Activated T-helper 1 cell treated with anti-CD3 and anti-CD28 coated beads, Interleukin-2, amount 50 U/mL, for 16 hours (primary cell): ENCODE measurements around the gene CHKA.

Experiments
- DNase-seq, 2 donors: peaks; one replicate each; pipeline ENCODE4 v3.0.0-alpha.2; 2020; ENCODE audit warnings: low read depth in 1 of 2, low spot score in 1 of 2

The CHKA gene

DNA sequence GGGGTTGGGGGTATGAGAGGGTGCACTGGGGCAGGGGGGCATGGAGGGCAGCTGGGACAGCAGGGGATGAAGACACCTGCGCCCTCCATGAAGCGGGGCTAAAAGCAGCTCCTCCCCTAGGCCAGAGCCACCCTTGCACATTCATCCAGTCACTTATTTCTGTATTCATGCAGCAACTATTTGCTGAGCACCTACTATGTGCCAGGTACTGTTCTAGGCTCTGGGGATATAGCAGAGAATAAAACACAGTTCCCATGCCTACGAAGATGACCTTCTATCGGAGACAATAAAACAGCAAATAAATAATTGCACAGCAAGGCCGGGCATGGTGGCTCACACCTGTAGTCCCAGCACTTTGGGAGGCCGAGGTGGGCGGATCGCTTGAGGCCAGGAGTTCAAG lies 105.7 kb downstream of the CHKA start:
- DNase-seq: no peak

DNA sequence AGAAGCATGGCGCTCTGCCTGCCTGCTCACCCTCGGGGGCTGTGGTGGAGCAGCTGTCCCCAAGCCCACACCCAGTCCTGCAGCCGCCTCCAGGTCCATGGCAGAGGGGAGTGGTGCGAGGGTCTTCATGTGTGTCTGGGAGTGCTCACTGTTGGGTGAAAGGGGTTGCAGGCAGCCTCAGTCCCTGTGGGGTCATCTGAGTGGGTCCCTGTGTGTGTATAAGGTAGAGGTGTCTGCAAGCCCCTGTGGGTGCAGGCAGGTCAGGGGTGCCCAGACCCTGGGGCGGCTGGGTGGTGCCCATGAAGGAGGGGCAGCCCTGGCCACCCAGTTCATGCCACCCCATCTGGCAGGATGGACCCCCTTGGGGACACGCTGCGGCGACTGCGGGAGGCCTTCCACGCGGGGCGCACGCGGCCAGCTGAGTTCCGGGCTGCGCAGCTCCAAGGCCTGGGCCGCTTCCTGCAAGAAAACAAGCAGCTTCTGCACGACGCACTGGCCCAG lies 106.2 kb downstream of the CHKA start:
- DNase-seq: no peak

DNA sequence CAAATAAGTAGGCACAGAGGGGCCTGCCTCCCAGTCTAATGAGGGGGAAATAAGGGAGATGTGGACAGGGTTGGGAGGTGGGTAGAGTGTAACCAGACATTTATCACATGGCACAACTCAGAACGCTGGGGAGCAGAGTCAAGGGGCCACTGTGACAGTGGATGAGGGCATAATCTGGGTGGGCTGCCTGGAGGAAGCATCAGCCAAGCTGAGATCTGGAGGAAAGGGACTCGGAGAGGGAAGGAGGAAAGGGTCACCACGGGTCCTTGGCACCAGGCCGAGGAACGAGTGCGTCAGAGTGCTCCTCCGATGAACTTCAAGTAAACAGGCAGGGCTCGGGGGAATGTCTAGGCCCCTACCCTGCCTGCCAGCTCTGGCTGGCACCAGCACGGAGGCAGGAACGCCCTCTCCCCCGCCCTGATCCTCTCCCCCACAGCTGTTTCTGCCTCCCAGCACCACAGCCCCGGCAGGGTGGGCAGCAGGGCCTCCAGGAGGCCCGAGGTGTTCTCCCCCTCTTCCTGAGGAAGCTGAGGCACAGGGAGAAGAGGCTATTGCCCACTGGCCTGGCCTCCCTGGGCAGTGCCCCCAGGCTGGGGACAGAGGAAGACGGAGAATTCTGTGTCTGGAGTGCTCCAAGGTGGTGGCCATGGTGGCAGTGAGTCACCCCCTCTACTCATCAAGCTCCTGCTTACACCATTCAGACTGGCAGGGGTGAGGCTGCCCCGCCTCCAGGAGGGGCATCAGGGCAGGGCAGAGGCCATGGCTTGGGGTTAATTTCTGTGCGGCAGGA lies 106.8 kb downstream of the CHKA start:
- no peak for DNase-seq

DNA sequence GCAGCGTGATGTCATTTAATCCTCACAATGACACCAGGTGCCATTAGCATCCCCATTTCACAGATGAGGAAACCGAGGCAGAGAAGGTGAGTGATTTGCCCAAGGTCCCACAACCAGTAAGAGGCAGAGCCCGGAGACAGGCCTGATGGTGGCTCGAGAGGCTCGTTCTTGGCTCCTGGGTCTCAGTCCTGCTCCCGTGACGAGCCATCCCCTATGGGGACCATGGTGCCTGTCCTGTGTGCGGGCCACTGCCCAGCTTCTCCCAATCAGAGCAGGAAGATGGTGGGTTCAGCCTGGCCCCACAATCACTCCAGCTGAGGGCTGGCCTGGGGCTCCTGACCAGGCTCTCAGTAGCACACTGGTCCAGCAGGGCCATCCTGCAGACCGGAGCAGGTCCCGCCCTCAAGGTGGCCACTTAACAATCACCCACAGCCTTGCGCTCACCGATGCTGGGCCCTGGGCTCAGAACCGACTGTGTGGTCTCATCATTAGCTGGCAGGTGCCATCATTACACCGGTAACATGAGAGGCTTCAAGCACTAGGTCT lies 107.5 kb downstream of the CHKA start:
- DNase-seq: no peak

DNA sequence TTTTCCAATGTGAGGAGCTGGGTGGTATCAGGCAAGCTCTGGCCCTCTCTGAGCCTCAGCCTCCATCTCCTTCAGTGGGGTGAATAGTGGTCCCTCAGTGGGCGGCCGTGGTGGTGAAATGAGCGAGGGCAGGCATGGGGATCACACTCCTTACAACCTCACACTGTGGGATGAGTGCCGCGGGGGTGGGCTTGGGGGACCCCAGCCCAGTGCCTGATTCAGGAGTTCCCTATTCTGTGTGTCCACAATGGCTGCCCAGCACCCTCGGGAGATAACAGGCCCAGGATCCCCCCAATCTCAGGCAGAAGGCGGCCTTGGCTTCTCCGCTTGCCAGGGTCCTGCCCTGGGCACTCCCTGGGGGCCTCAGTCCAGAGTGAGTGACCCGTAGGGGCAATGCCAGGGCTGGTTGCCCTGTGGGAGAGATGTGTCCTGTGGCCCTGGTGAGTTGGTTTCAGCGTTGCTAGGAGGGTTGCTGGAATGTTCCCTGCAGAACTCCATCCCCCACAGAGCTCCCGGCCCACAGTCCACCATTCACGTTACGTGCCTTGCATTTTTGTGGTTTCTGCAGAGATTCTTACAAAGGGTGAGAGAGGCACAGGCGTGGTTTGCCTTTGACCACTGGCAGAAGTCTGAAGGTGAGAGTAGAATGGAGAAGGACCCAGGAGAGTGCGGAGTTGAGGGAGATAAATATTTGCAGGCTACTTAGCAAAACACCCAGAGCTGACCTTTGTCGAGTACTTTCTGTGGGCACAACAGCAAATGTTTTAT lies 108.2 kb downstream of the CHKA start:
- no peak for DNase-seq

DNA sequence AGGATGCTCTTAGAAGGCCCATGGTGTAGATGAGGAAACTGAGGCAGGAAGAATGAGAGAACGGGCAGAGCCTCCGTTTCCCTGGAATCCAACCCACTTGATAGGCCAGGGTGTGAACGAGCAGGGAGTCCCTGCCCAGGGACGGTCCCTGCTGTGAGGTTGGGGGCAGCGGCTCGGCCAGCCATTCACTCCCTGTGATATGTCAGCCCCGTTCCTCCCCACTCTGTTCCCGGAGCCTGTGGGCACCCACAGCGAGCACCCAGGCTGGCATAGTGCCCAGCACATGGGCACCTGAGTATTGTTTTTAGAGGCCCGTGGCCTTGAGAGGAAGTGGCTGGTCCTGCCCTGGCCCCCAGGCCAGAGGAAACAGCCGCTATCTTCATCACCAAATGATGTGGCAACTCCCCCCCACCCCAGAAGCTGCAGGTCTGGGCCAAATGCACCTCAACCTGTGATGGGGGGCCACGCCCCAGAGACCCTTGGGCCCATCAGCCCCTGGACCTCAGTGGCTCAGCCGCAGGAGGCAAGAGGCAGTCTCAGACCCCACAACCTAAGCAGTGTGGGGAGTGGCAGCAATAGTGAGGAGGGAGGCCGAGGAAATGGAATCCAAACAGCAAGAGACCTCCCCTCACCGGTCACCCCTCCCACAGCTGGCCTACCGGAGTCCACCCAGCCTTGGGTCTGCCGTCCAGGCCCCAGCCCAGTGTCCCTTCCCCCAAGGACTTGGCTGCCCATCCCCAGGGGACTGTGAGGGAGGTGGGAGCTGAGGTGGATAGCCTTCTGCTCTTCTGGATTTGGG lies 108.9 kb downstream of the CHKA start:
- DNase-seq: no peak

DNA sequence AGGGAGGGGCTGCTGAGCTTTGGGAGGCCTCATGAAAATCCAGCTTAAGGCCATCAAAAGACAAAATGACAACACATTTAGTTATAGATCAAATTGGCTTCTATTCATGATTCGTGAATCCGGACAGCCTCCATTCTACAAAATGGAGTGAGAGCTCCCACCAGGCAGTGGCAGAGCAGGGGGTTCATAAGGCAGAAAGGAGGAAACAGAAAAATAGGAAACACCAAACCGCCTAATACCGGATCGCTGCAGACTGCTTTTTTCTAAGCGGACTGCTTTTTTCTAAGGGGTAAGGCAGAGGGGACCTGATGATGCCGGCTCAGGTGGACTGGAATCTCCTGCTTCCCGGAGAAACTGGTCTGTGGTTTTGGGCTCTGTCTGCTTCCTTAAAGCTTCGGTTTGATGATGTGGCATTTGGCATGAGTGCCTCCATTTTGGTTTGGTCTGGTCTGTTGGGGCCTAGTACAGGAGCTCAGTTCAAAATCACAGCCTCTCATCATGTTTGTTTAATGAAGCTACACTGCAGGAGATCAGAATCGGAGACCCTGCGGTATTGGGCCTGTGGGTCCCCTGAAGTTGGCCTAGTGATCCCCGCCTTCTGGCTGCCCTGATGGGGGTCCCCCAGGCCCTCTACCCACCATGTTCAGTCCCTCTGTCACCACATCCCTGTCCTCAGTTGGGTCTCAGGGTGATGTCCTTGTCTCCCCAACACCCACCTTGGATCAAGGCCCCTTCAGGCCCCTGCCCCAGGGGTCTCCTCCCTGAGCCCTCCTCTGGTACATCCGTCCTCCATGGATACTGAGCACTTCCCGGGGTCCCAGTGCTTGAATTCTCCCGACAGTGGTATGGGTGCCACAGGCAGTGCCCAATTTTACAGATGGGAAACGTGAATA lies 109.9 kb downstream of the CHKA start:
- DNase-seq: no peak

DNA sequence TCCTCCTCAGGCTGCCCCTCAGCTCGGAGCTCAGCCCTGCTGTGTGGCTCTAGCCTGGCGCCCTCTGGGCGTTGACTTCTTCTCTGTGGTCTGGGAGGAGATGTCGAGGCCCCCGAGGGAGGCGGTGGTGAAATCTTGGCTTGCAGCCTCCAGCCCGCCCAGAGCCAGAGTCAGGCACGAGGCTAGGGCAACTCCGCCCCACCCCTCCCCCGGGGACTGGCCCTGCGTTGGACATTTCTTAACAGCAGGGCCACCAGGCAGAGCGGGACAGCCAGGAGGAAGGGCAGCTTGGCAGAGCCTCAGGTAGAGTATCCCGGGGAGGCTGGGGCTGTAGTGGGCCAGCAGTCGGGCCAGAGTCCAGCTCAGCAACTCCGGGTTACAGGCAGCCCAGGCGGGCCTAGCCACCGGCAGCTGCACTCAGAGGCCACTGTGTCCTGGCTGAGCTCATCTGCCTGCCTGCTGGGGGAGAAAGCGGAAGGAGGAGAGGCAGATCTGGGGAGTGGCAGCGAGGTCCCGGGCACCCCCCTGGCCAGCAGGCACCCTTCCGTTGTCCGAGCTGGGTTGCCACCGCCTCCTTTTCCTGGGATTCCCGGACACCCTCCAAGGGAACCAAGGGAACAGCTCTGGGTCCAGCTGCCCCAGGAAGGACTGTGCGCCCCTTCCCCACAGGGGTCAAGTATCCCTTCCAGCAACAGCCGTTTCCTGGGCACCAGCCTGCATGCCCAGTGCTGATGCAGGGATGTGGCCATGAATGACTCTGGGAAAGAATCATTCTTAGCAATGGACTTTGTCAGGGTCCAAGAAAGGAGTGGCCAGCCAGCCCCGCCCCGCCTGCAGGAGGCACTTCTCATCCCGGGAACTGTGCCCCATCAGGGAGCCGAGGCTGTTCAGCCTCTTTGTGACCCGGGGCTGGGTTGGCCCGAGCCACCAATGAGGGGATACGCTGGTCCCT lies 110.8 kb downstream of the CHKA start, which contains the start of gene ALDH3B1:
ALDH3B1 (plus strand) TSS at position 238 of the 952 bp plus-strand sequence. CDS start 4,971 bp downstream, outside the sequence.
- DNase-seq: no peak

DNA sequence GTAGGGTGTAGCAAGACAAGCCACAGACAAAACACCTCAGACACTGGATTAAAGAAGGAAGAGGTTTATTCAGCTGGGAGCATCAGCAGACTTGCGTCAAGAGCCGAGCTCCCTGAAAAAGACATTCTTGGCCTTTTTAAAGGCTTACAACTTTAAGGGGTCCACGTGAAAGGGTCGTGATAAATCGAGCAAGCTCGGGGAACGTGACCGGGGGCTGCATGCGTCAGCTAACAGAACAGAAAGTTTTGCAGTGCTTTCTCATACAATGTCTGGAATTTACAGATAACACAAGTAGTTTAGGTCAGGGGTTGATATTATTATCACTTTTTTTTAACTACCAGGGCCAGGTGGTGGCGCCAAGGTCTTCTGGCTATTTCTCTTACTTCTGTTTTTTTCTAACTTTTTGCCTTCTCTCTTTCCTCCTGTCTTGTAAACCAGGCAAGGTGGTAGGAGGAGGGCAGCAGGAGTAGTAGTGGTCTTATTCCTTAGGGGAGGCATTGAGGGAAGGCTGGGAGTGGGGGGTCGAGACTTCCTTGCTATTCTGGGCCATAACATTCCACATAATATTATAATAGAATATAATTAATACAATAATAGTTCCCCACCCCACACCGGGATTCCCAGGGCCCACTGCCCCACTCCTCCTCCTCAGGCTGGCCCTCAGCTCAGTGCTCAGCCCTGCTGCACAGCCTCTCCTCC lies 111.6 kb downstream of the CHKA start:
- no peak for DNase-seq

DNA sequence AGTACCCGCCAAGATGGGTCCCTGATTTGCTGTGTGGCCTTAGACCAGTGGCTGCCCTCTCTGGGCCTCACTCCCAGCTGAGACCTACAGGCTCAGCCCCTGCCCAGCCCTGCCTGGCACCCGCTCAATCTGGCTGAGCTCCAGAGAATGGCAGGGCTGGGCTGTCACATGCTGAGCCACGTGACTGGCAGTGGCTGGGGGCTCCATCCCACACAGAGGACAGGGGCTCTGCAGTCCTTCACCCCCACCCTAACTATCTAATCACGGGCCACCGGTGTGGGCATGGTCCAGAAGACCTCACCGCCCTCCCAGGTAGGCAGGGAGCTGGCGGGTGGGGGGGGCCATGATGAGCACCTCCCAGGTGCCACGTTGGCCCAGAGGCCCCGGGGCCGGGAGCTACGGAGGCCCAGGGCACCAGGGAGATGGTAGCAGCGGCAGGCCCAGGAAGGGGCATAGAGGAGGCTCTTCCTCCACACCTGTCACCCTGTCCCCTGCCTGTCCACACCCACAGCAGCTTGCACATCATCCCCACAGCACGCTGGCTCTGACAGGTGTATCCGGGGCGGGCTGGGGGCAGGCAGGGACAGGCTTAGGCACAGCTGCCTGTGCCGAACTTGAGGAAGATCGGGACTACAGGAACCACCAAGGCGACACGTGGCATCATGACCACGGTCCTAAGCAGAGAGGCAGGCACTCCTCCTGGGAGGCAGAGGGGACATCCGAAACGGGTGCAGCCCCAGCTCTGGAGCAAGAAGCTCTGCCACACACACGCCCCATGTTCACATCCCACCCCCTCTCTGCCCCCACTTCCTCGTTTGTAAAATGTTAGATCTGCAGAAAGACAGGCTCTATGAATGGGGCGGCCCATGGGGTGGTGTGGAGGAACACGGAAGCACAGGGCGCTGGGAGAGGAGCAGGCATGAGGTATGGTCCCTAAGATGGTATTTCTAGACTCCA lies 112.5 kb downstream of the CHKA start:
- DNase-seq: no peak

DNA sequence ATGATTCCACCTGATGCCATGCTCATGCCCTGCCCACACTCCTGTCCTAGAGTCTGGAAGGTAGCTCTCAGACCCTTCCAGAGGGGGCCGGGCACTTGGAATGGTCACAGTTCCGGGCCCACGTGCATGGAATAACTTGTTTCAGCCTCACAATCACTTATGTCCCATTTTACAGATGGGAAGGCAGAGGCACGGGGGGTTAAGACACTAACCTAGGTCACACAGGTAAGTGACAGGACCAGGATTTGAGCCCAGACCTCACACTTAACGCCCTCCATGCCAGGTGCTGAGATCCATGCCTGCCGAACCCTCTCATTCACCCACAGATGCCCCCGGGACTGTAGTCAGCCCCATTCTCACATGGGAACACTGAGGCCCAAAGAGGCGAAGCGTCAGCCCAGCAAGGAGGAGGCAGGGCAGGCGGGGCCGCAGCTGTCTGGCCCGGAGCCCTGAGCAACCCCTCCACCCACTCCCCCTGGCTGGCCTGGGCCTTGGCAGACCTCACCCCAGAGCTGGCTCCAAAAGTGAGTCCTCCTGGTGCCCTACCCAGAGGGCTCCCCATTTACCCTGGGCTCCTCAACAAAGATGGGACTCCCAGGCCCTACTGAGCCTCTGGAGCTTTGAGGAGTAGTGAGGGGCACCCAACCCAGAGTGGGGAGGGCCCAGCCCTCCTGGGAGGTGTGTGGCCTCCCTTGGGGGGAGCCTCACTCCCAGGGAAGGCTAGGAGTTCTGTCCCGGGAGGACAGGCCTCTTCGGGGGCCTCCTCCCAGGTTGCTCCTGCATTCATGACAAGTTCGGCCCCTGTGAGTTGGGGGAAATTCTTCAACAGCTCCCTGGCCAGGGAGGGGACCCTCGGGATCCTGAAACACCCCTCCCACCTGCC lies 113.4 kb downstream of the CHKA start:
- no peak for DNase-seq

DNA sequence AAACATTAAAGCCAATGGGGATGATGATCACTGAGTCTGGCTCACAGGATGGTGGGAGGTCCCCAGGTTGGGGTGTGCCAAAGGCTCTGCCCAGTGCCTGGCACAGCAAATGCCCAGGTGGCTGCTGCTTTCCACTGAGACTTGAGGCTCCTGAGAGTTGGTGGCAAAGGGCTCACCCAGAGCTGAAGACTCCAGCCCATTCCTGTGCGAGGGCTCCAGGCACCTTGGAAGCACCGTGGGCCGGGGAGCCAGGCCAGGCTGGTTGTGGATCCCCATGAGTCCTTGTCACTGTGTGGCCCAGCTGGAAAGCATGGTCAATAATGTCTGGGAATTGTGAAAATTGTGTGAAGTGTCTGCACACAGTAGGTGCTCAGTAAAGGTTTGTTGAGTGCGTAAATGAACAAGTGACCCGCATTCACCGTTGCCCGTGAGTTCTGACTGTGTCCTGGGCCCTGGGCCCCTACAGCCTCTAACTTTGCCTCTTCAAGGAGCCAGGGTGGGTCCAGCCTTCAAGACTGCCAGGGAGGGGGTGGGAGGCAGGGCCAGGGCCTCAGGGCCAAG lies 114.5 kb downstream of the CHKA start:
- no peak for DNase-seq

DNA sequence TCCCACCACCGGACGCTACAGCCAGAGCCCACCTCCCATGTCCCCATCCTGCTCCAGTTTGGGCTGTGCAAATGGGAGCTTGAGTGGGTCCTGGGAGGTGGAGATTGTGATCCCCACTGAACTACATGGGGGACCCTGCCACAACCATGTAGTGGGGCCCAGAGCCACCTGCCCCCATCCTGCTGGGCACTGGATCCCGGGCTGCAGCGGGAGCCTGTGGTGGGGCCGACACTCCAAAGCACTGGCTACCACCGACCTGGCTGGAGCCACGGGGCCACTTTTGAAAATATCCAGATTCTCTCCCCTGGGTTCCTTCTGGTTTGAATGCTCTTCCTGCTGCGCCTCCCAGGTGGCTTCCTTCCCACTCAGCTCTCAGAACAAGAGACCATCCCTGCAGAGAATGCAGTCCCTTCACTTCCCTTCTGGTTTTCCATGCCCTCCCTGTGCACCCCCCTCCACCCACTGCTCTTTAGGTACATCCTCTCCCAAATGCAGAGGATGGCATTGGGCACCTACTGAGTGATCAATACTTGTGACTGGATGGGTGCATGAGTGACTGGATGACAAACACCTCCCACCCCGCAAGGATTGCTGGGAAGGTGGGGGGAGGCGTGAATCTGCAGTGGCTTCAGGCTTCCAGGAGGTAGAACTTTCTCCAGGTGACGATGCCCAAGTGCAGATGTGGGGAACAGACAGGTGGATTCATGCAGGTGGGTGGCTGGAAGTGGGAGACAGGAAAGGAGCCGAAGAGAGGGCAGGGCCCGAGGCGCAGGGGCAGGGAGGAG lies 116.4 kb downstream of the CHKA start:
- DNase-seq: no peak

DNA sequence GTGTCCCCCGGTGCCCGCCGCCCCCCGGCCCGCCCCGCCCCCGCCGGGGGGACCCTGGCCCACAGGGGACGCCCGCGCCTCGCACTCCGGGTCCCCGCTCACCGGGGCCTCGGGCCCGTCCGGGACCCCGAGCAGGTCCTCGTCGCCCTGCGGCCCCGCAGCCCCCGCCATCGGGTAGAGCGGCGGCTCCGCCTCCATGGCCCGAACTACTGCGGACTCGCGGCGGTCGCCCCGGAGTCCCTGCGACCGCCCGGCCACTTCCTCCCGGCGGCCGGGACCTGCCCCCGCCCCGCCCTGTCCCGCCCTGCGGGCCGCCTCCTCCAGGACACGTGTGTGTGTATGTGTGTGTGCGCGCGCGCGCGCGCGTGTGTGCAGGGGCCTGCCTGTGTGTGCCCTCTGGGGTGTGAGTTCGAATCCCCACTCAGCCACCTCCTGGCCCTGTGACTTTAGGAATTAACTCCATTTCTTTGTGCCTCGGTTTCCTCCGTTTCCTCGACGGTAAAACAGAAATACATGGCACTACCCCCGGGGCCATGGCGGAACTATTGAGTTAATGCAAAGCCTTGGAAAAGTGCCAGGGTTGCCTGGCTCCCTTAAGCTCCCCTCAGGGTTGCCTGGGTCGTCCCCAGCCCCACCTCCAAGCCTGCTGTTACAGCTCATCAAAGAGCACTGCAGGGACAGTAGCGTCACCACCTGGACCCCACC lies 117.2 kb downstream of the CHKA start, which contains the start of gene UNC93B1:
UNC93B1 (minus strand) TSS at position 252 of the 705 bp plus-strand sequence; CDS start at position 198, 54 bp downstream.
- peak; percentile 56 to 63 for DNase-seq
